Measurements from ENCODE around the gene CAMK2B. TPM values are rescaled to one million over a fixed set of nuclear protein-coding genes. Genes with fewer than 3 reads are reported as not detected.

Gene CAMK2B
- total RNA-seq, 1 experiment from 2014 or later, result 0.34 TPM

- H3K27me3 ChIP-seq (ENCODE audit: insufficient read depth, low read length), result peaks cover 15% of the 10 kb centered on the region; the same call in 1 of the 2 replicates
- H3K9me3 ChIP-seq (ENCODE audit: control insufficient read depth in 1 of 2, insufficient read depth in 1 of 2, low read depth in 1 of 2, low read length in 2 of 2), result no peaks in the 10 kb centered on the region
- H3K4me1 ChIP-seq (ENCODE audit: control insufficient read depth in 1 of 2, insufficient read depth in 2 of 2, low read length in 2 of 2), result no peaks in the 10 kb centered on the region
- POLR2A ChIA-PET, result interaction anchor here (0.5 kb wide), 1 partner anchor 711 kb away, joined by 3 read pairs; no protein-coding TSS in a partner anchor
- no peaks in the 10 kb centered on the region for H3K79me2 ChIP-seq (ENCODE audit: insufficient read depth, low read length)
- no peak overlapping the region for H3K4me3 ChIP-seq (replicated peaks in 1 of 2; ENCODE audit: low read depth in 1 of 2, low read length in 2 of 2)
- no peak overlapping the region for H3K9ac ChIP-seq (ENCODE audit: low read length)
- CTCF ChIA-PET, result no interaction called here
- no peaks in the 10 kb centered on the region for H4K20me1 ChIP-seq (ENCODE audit: insufficient read depth)
- no TSS peak for BruUV-seq (replicated peaks)
- intact Hi-C loops (cut with micrococcal nuclease), result no loop called here
- H3K36me3 ChIP-seq (ENCODE audit: control insufficient read depth in 1 of 2, insufficient read depth in 2 of 2, low read length in 2 of 2), result no peaks in the 10 kb centered on the region
- no peak overlapping the region for H2AFZ ChIP-seq (ENCODE audit: low read depth, low read length, poor library complexity, severe bottlenecking)
- no peak overlapping the region for H3K4me2 ChIP-seq (ENCODE audit: low read length)
- DNase-seq (ENCODE audit: low read depth, low spot score), result no peak
- RAD21 ChIA-PET (ENCODE audit: low non-redundant PET in 1 of 2, low total read pairs in 2 of 2, uncharacterized antibody in 2 of 2, unreplicated experiment in 2 of 2), result no interaction called here
- peak; percentile 32; the same call in 1 of the 2 replicates for ATAC-seq
- H3K9me2 ChIP-seq (ENCODE audit: insufficient read depth), result no peaks in the 10 kb centered on the region
- TF ChIP-seq ATF3 (IDR thresholded peaks at IDR 0.05) (no peak), YY1 (IDR thresholded peaks at IDR 0.05; ENCODE audit: extremely low read depth, insufficient replicate concordance, low read depth, low read length) (no peak), SIN3A (IDR thresholded peaks at IDR 0.05; ENCODE audit: low read depth) (no peak), SRF (IDR thresholded peaks at IDR 0.05; ENCODE audit: low read depth) (no peak), ZNF274 (IDR thresholded peaks at IDR 0.05; ENCODE audit: low read depth, low read length) (no peak), ZFX (IDR thresholded peaks at IDR 0.05) (no peak), EZH2phosphoT487 (IDR thresholded peaks at IDR 0.05; ENCODE audit: borderline replicate concordance) (no peak), SP1 (IDR thresholded peaks at IDR 0.05; ENCODE audit: low read depth) (no peak), ZBTB33 (IDR thresholded peaks at IDR 0.05; ENCODE audit: extremely low read depth, insufficient replicate concordance, low read length) (no peak), CTCF (IDR thresholded peaks at IDR 0.05 in 2 of 3, conservative IDR thresholded peaks at IDR 0.05 in 1 of 3; ENCODE audit: borderline replicate concordance in 1 of 3, insufficient read depth in 1 of 3, low read depth in 2 of 3, low read length in 2 of 3) (no peak), CEBPB (IDR thresholded peaks at IDR 0.05; ENCODE audit: low read depth) (no peak), FOSL1 (IDR thresholded peaks at IDR 0.05; ENCODE audit: low read depth) (no peak), REST (IDR thresholded peaks at IDR 0.05; ENCODE audit: low read depth) (no peak)
- H3K27ac ChIP-seq (ENCODE audit: low read depth, low read length), result no peak overlapping the region
Measured at GRCh38 chr7:44293561-44294324, 31.7 kb downstream of the CAMK2B start.
